Lung (tissue), 12 donors: ENCODE data around the gene NDUFS8. TPM values are rescaled to one million over a fixed set of nuclear protein-coding genes. Genes with fewer than 3 reads are reported as not detected.

Experiments used
- ATAC-seq: fragments of 200-7000 bp; cut with Tn5 transposase; one replicate; pipeline ENCODE4 v1.9.1; 2020; ENCODE audit warnings: moderate number of reproducible peaks; ENCODE audit not compliant: insufficient read depth, low FRiP score
- DNase-seq, 3 donors: peaks; one replicate each; pipeline ENCODE4 v3.0.0-alpha.2; 2013 to 2017
- H3K27ac ChIP-seq, 2 donors: one replicate each; pipeline ENCODE4 v1.5.1; 2013; ENCODE audit warnings: mild to moderate bottlenecking in 2 of 2, moderate library complexity in 2 of 2, control low read depth in 1 of 2, inconsistent platforms in 1 of 2, low read depth in 1 of 2, low read length in 1 of 2
- H3K27me3 ChIP-seq, 3 donors: one replicate each; pipeline ENCODE4 v1.5.1; 2013; ENCODE audit warnings: low read length in 2 of 3; ENCODE audit not compliant: control insufficient read depth in 3 of 3, insufficient read depth in 3 of 3
- H3K36me3 ChIP-seq, 4 donors: one replicate each; pipeline ENCODE4 v1.5.1; 2013; ENCODE audit warnings: low read length in 4 of 4, mild to moderate bottlenecking in 1 of 4, moderate library complexity in 1 of 4; ENCODE audit not compliant: control insufficient read depth in 4 of 4, insufficient read depth in 4 of 4
- H3K4me1 ChIP-seq, 5 donors: one replicate each; pipeline ENCODE4 v1.5.1; 2013; ENCODE audit warnings: low read length in 5 of 5, mild to moderate bottlenecking in 2 of 5, moderate library complexity in 1 of 5; ENCODE audit not compliant: control insufficient read depth in 5 of 5, insufficient read depth in 5 of 5
- H3K4me3 ChIP-seq: one replicate; pipeline ENCODE4 v1.5.1; 2013; ENCODE audit warnings: mild to moderate bottlenecking, control low read depth, moderate library complexity
- H3K9ac ChIP-seq, 2 donors: one replicate each; pipeline ENCODE4 v1.5.1; 2013; ENCODE audit warnings: low read length in 2 of 2, control low read depth in 1 of 2; ENCODE audit not compliant: insufficient read depth in 1 of 2
- H3K9me3 ChIP-seq, 4 donors: one replicate each; pipeline ENCODE4 v1.5.1; 2013; ENCODE audit warnings: low read length in 3 of 4, mild to moderate bottlenecking in 1 of 4, moderate library complexity in 1 of 4; ENCODE audit not compliant: control insufficient read depth in 4 of 4, insufficient read depth in 3 of 4
- WGBS, 2 donors: extraction: QIAGEN DNeasy Blood & Tissue Kit; methylation state at CpG; one replicate each; pipeline ENCODE4 v1.1.7; 2013; 5-methylcytosine and 5-hydroxymethylcytosine counted together
- polyA plus RNA-seq, 2 donors: library from polyadenylated mRNA; stranded (reverse); fragments of 200-250 nt; gene quantifications; one replicate each; pipeline ENCODE4 v1.2.1, GENCODE V29; 2013
- total RNA-seq, 2 donors: library from RNA; depleted of rRNA in 1 of 2; stranded (reverse); fragments of >200 nt in 1 of 2; gene quantifications; one replicate each; pipeline ENCODE4 v1.2.1, GENCODE V29; 2014 to 2021
- TF ChIP-seq, protein P1 (sequence below): IDR thresholded peaks from 2 replicates; pipeline ENCODE4 v1.5.1; 2012; ENCODE audit warnings: mild to moderate bottlenecking; ENCODE audit errors: control extremely low read depth, extremely low read depth
- donor health status: control.
- donor health status: control.
- donor health status: Bipolar disorder and iron deficiency.
- donor health status: healthy.
- donor health status: DM: yes; HTN: yes; CAD: no.

The NDUFS8 gene
- total and polyA plus RNA-seq, 4 donors: 57.8 to 180 (median 145) TPM

DNA sequence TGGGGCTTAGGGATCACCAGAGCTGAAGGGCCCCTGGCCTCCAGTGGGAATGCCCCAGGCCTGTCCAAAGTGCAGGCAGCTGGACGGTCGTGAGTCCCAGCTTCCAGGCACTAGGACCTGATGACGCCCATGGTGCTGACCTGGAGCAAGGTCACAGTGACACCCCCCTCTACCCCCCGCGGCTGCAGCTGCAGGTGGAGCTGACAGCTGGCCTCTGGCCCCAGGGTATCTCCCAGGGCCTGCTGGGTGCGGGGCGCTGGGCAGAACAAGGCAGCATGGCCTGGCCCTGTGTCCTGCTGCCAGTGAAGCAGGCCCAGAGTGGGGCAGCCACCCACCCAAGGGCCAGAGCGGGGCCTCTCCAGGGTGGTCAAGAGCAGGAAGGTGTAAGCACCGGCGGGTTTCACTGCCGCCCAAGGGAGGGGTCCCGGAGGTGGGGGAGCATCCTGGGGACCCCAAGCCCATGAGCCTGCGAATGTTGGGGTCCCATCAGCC is 7.8 kb downstream of the NDUFS8 start:
- ATAC-seq (no peak), DNase-seq (no peak)
- peak overlapping the region; percentile 22 for H3K4me3 ChIP-seq
- H3K4me1 ChIP-seq: peaks cover 0 to 29% (median 18%) of the 10 kb centered on the region in 5 donors
- TF ChIP-seq, protein P1, sequence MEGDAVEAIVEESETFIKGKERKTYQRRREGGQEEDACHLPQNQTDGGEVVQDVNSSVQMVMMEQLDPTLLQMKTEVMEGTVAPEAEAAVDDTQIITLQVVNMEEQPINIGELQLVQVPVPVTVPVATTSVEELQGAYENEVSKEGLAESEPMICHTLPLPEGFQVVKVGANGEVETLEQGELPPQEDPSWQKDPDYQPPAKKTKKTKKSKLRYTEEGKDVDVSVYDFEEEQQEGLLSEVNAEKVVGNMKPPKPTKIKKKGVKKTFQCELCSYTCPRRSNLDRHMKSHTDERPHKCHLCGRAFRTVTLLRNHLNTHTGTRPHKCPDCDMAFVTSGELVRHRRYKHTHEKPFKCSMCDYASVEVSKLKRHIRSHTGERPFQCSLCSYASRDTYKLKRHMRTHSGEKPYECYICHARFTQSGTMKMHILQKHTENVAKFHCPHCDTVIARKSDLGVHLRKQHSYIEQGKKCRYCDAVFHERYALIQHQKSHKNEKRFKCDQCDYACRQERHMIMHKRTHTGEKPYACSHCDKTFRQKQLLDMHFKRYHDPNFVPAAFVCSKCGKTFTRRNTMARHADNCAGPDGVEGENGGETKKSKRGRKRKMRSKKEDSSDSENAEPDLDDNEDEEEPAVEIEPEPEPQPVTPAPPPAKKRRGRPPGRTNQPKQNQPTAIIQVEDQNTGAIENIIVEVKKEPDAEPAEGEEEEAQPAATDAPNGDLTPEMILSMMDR: no peak
- H3K27me3 ChIP-seq: no peaks in the 10 kb centered on the region
- H3K9ac ChIP-seq: peak overlapping the region; percentile 21 to 40
- no peaks in the 10 kb centered on the region for H3K9me3 ChIP-seq
- peak overlapping the region; percentile 61 to 95 for H3K27ac ChIP-seq
- H3K36me3 ChIP-seq: peaks cover 0 to 25% (median 6%) of the 10 kb centered on the region in 4 donors
- WGBS, 2 donors: 34 to 57% methylated on average over 13 of the region's 13 CpGs

DNA sequence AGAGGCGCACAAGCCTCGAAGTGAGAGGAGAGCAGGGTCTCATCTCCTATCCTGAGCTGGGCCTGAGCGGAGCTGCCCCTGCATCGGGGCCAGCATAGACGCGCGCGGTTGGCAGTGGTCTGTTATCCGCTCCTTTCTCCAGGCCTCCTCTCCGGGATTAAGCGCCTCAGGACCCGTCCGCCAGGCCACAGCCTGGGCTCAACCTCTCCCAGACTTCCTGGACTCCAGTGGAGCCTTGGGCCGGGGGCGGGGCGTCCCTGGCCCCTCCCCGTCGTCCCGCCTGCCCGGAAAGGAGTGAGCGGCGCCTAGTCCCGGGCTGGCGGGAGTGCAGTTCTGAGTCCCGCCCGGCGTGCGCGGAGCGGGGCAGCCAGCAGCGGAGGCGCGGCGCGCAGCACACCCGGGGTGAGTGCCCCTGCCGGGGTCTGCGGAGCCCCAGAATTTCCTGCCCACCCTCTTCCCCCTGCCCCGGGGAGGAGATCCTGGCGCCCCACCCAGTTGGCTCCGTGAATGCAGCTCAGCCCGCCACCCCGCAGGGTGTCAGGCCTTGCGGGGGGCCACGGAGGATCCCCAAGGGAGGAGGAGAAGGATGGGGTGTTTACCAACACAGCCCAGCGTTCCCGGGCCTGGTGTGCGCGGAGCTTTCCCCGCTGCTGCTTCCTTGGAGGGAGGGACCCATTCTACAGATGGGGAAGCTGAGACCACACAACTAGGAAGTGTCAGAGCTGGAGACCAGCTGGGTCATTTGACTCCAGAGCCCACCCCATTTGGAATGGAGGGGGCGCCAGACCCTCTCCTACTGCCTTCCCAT is 8.4 kb downstream of the NDUFS8 start, which contains the start of gene TCIRG1:
Gene TCIRG1 (plus strand): TSS at position 308 of the 808 bp plus-strand sequence. CDS start 2,247 bp downstream, outside the sequence.
- Histone ChIP-seq H3K4me3 (peak within 1 kb of the TSS; percentile 55), H3K9ac (peak within 1 kb of the TSS; percentile 21 to 49), H3K36me3 (peaks cover 0 to 26% (median 3%) of the 10 kb centered on the region in 4 donors), H3K9me3 (no peaks in the 10 kb centered on the region), H3K27me3 (no peaks in the 10 kb centered on the region), H3K4me1 (peaks cover 0 to 29% (median 18%) of the 10 kb centered on the region in 5 donors), H3K27ac (peak within 1 kb of the TSS; percentile 61 to 95)
- 4 to 5% methylated on average over 47 to 51 of the region's 51 CpGs for WGBS, 2 donors
- DNase-seq: peak; percentile 74 to 87 (median 75)
- ATAC-seq: peak; percentile 78
- TF ChIP-seq, protein P1: no peak

DNA sequence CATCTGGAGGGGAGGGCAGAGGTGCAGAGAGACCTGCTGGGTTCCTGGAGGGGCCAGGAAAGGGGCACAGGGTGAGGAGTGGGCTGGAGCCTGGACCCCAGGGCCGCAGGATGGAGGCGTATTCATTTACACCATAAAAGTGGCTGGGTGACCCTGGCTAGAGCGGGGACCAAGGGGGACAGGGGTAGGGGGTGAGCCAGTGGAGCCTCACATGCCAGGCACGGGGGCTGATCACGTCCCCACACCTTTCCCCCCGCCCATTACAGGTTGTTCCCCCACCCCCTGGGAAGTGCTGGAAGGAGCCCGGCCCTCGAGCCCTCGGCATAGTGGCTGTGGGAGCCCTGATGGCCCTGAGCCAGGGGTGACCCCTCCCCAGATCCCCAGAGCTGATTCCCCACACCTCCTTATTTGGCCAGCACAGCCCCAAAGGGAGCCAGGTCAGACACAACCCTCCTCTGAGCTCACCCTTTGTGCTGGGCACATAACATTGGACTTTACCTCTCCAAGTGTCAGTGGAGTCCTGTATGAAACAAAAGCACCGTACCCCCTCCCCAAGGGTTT is 9.1 kb downstream of the NDUFS8 start:
- WGBS, 2 donors: 13 to 23% methylated on average over 10 of the region's 10 CpGs
- ATAC-seq (no peak), DNase-seq (no peak)
- H3K9ac ChIP-seq: peak overlapping the region in 1 of 2 donors; percentile 49
- peaks cover 0 to 29% (median 18%) of the 10 kb centered on the region in 5 donors for H3K4me1 ChIP-seq
- peaks cover 0 to 29% (median 2%) of the 10 kb centered on the region in 4 donors for H3K36me3 ChIP-seq
- no peaks in the 10 kb centered on the region for H3K9me3 ChIP-seq
- peak overlapping the region; percentile 55 for H3K4me3 ChIP-seq
- no peaks in the 10 kb centered on the region for H3K27me3 ChIP-seq
- TF ChIP-seq, protein P1: no peak
- H3K27ac ChIP-seq: peak overlapping the region; percentile 46 to 95
